ENCODE results near the gene SLC12A9.

SLC12A9 gene

GRCh38 chr7:100873599-100874299, 21.2 kb downstream of the SLC12A9 start:
- peaks cover 38% of the 10 kb centered on the region for H3K36me3 Mint-ChIP-seq (ENCODE audit: insufficient read depth)
- peaks cover 37% of the 10 kb centered on the region for H3K4me1 Mint-ChIP-seq
- no peak for ATAC-seq (replicated peaks; ENCODE audit: extremely low read depth, poor library complexity, severe bottlenecking)
- peak overlapping the region; percentile 98 for H3K27ac Mint-ChIP-seq (ENCODE audit: low read depth)
- H3K4me3 Mint-ChIP-seq = peak overlapping the region; percentile 99
- H3K27me3 Mint-ChIP-seq = no peaks in the 10 kb centered on the region
- no peak for DNase-seq (ENCODE audit: low spot score in 2 of 2)
- no peaks in the 10 kb centered on the region for H3K9me3 Mint-ChIP-seq

DNA sequence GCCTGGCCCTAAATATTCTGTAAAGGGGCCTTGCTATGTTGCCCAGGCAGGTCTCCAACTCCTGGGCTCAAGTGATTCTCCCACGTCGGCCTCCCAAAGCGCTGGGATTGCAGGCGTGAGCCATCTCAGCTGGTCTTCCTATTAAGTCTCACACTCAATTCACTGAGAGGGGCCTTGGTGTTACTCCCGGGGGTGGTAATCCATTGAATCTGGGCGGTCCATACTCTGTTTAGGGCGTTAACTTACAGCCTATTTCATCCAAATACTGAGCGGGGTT, 21.7 kb downstream of the SLC12A9 start:
- Mint-ChIP-seq H3K36me3 (ENCODE audit: insufficient read depth) (peaks cover 39% of the 10 kb centered on the region), H3K27me3 (no peaks in the 10 kb centered on the region), H3K4me1 (peaks cover 40% of the 10 kb centered on the region), H3K9me3 (no peaks in the 10 kb centered on the region), H3K27ac (ENCODE audit: low read depth) (peak overlapping the region; percentile 98), H3K4me3 (peak overlapping the region; percentile 99)
- DNase-seq (ENCODE audit: low spot score in 2 of 2) (no peak), ATAC-seq (replicated peaks; ENCODE audit: extremely low read depth, poor library complexity, severe bottlenecking) (peak; percentile 1)

- DNase-seq (ENCODE audit: low spot score in 2 of 2) (peak; percentile 96 to 98), ATAC-seq (replicated peaks; ENCODE audit: extremely low read depth, poor library complexity, severe bottlenecking) (peak; percentile 94)
- Mint-ChIP-seq H3K4me3 (peak within 1 kb of the TSS; percentile 99), H3K4me1 (peaks cover 45% of the 10 kb centered on the region), H3K9me3 (no peaks in the 10 kb centered on the region), H3K27ac (ENCODE audit: low read depth) (peak within 1 kb of the TSS; percentile 98), H3K27me3 (no peaks in the 10 kb centered on the region), H3K36me3 (ENCODE audit: insufficient read depth) (peaks cover 43% of the 10 kb centered on the region)
Observed at GRCh38 chr7:100874577-100875355, 22.3 kb downstream of the SLC12A9 start, which contains the start of gene SRRT. TSS of gene SRRT (plus strand) at chr7:100875103. CDS start at chr7:100875591, 488 bp downstream.

GRCh38 chr7:100875356-100875751, 22.8 kb downstream of the SLC12A9 start:
- Mint-ChIP-seq H3K4me1 (peaks cover 51% of the 10 kb centered on the region), H3K27ac (ENCODE audit: low read depth) (peak overlapping the region; percentile 98), H3K9me3 (no peaks in the 10 kb centered on the region), H3K36me3 (ENCODE audit: insufficient read depth) (peaks cover 46% of the 10 kb centered on the region), H3K27me3 (no peaks in the 10 kb centered on the region), H3K4me3 (peak overlapping the region; percentile 99)
- DNase-seq (ENCODE audit: low spot score in 2 of 2) = no peak
- ATAC-seq (replicated peaks; ENCODE audit: extremely low read depth, poor library complexity, severe bottlenecking) = peak; percentile 26

DNA sequence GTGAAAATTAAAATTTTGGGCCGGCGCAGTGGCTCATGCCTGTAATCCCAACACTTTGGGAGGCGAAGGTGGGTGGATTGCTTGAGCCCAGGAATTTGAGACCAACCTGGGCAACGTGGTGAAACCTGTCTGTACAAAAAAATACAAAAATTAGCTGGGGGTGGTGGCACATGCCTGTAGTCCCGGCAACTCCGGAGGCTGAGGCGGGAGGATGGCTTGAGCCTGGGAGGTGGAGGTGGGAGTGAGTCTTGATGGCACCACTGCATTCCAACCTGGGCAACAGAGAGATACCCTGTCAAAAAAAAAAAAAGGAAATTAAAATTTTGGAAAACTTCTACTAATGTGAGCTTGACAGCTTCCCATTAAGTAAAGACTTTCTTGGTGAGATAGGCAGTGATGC, 25.5 kb downstream of the SLC12A9 start:
- peaks cover 67% of the 10 kb centered on the region for H3K36me3 Mint-ChIP-seq (ENCODE audit: insufficient read depth)
- peaks cover 66% of the 10 kb centered on the region for H3K4me1 Mint-ChIP-seq
- DNase-seq (ENCODE audit: low spot score in 2 of 2) (no peak), ATAC-seq (replicated peaks; ENCODE audit: extremely low read depth, poor library complexity, severe bottlenecking) (no peak)
- no peaks in the 10 kb centered on the region for H3K27me3 Mint-ChIP-seq
- no peaks in the 10 kb centered on the region for H3K9me3 Mint-ChIP-seq
- no peak overlapping the region for H3K4me3 Mint-ChIP-seq
- no peak overlapping the region for H3K27ac Mint-ChIP-seq (ENCODE audit: low read depth)

DNA sequence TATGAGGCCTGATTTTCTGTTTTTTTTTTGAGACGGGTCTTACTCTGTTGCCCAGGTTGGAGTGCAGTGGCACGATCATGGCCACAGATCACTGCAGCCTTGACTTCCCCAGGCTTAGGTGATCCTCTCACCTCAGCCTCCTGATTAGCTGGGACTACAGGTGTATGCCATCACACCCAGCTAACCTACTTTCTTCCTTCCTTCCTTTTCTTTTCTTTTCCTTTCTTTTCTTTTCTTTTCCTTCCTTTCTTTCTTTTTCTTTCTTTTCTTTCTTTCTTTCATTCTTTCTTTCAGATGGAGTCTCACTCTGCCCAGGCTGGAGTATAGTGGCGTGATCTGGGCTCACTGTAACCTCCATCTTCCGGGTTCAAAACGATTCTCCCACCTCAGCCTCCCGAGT, 26.2 kb downstream of the SLC12A9 start:
- no peak overlapping the region for H3K4me3 Mint-ChIP-seq
- peaks cover 71% of the 10 kb centered on the region for H3K4me1 Mint-ChIP-seq
- H3K9me3 Mint-ChIP-seq = no peaks in the 10 kb centered on the region
- H3K27ac Mint-ChIP-seq (ENCODE audit: low read depth) = peak overlapping the region; percentile 78
- H3K27me3 Mint-ChIP-seq = no peaks in the 10 kb centered on the region
- DNase-seq (ENCODE audit: low spot score in 2 of 2) (no peak), ATAC-seq (replicated peaks; ENCODE audit: extremely low read depth, poor library complexity, severe bottlenecking) (no peak)
- H3K36me3 Mint-ChIP-seq (ENCODE audit: insufficient read depth) = peaks cover 73% of the 10 kb centered on the region

GRCh38 chr7:100879685-100880261, 27.3 kb downstream of the SLC12A9 start:
- Mint-ChIP-seq H3K27me3 (no peaks in the 10 kb centered on the region), H3K4me3 (no peak overlapping the region), H3K27ac (ENCODE audit: low read depth) (peak overlapping the region; percentile 64), H3K4me1 (peaks cover 72% of the 10 kb centered on the region), H3K9me3 (no peaks in the 10 kb centered on the region), H3K36me3 (ENCODE audit: insufficient read depth) (peaks cover 76% of the 10 kb centered on the region)
- ATAC-seq (replicated peaks; ENCODE audit: extremely low read depth, poor library complexity, severe bottlenecking) (no peak), DNase-seq (ENCODE audit: low spot score in 2 of 2) (no peak)

DNA sequence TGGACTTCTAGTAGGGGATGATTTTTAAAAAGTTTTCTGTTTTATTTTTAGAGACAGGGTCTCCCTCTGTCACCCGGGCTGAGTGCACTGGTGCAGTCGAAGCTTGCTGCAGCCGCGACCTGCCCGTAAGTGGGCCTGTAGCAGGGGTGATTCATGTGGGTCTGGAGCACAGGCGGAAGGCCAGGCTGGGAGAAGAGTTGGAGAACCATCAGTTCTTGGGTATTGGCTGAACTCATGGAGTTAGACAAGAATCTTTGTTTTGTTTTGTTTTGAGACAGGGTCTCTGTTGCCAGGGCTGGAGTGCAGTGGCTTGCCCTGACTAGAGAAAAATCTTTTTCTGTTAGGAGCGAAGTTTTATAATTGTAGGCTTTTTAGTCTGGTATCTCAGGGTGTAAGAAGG, 28.1 kb downstream of the SLC12A9 start:
- H3K4me3 Mint-ChIP-seq = no peak overlapping the region
- no peak for DNase-seq (ENCODE audit: low spot score in 2 of 2)
- H3K27me3 Mint-ChIP-seq = no peaks in the 10 kb centered on the region
- ATAC-seq (replicated peaks; ENCODE audit: extremely low read depth, poor library complexity, severe bottlenecking) = no peak
- H3K4me1 Mint-ChIP-seq = peaks cover 72% of the 10 kb centered on the region
- peaks cover 78% of the 10 kb centered on the region for H3K36me3 Mint-ChIP-seq (ENCODE audit: insufficient read depth)
- no peaks in the 10 kb centered on the region for H3K9me3 Mint-ChIP-seq
- peak overlapping the region; percentile 64 for H3K27ac Mint-ChIP-seq (ENCODE audit: low read depth)

DNA sequence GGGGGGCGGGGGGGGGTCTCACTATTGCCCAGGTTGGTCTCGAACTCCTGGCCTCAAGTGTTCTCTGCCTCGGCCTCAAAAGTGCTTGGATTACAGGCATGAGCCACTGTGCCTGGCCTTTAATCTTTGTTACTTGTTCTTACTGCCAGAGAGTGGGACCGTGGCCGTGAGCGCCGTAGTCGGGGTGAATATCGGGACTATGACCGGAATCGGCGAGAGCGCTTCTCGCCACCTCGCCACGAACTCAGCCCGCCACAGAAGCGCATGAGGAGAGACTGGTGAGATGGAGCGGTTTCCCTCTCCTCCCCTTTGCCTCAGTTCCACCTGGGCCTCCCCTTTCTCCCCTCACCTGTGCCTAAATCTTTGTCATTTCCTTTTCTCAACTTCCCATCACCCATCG, 28.6 kb downstream of the SLC12A9 start:
- H3K9me3 Mint-ChIP-seq = no peaks in the 10 kb centered on the region
- peaks cover 75% of the 10 kb centered on the region for H3K4me1 Mint-ChIP-seq
- no peaks in the 10 kb centered on the region for H3K27me3 Mint-ChIP-seq
- H3K4me3 Mint-ChIP-seq = no peak overlapping the region
- H3K27ac Mint-ChIP-seq (ENCODE audit: low read depth) = no peak overlapping the region
- DNase-seq (ENCODE audit: low spot score in 2 of 2) (no peak), ATAC-seq (replicated peaks; ENCODE audit: extremely low read depth, poor library complexity, severe bottlenecking) (no peak)
- H3K36me3 Mint-ChIP-seq (ENCODE audit: insufficient read depth) = peaks cover 81% of the 10 kb centered on the region

- Mint-ChIP-seq H3K4me1 (peaks cover 78% of the 10 kb centered on the region), H3K27ac (ENCODE audit: low read depth) (no peak overlapping the region), H3K4me3 (no peak overlapping the region), H3K27me3 (no peaks in the 10 kb centered on the region), H3K36me3 (ENCODE audit: insufficient read depth) (peaks cover 82% of the 10 kb centered on the region), H3K9me3 (no peaks in the 10 kb centered on the region)
- no peak for DNase-seq (ENCODE audit: low spot score in 2 of 2)
- no peak for ATAC-seq (replicated peaks; ENCODE audit: extremely low read depth, poor library complexity, severe bottlenecking)
Observed at GRCh38 chr7:100882201-100882600, 29.7 kb downstream of the SLC12A9 start.

- no peaks in the 10 kb centered on the region for H3K27me3 Mint-ChIP-seq
- H3K9me3 Mint-ChIP-seq = no peaks in the 10 kb centered on the region
- DNase-seq (ENCODE audit: low spot score in 2 of 2) (no peak), ATAC-seq (replicated peaks; ENCODE audit: extremely low read depth, poor library complexity, severe bottlenecking) (no peak)
- peak overlapping the region; percentile 88 for H3K27ac Mint-ChIP-seq (ENCODE audit: low read depth)
- no peak overlapping the region for H3K4me3 Mint-ChIP-seq
- peaks cover 83% of the 10 kb centered on the region for H3K36me3 Mint-ChIP-seq (ENCODE audit: insufficient read depth)
- H3K4me1 Mint-ChIP-seq = peaks cover 83% of the 10 kb centered on the region
Observed at GRCh38 chr7:100882785-100883526, 30.4 kb downstream of the SLC12A9 start.

GRCh38 chr7:100884736-100885439, 32.4 kb downstream of the SLC12A9 start:
- Mint-ChIP-seq H3K9me3 (no peaks in the 10 kb centered on the region), H3K27me3 (no peaks in the 10 kb centered on the region), H3K4me1 (peaks cover 75% of the 10 kb centered on the region), H3K4me3 (peak overlapping the region; percentile 77), H3K27ac (ENCODE audit: low read depth) (peak overlapping the region; percentile 88), H3K36me3 (ENCODE audit: insufficient read depth) (peaks cover 76% of the 10 kb centered on the region)
- DNase-seq (ENCODE audit: low spot score in 2 of 2) (peak; percentile 47 to 84), ATAC-seq (replicated peaks; ENCODE audit: extremely low read depth, poor library complexity, severe bottlenecking) (peak; percentile 80)
